ENCODE measurements around the gene ZFAND3. TPM values are rescaled to one million over a fixed set of nuclear protein-coding genes. Genes with fewer than 3 reads are reported as not detected.

Gene ZFAND3
- total and polyA plus RNA-seq, 2 donors (not counting 3 experiments of a cell fraction or from before 2014, with no cell fraction given): 15.4 to 54.2 TPM

DNA sequence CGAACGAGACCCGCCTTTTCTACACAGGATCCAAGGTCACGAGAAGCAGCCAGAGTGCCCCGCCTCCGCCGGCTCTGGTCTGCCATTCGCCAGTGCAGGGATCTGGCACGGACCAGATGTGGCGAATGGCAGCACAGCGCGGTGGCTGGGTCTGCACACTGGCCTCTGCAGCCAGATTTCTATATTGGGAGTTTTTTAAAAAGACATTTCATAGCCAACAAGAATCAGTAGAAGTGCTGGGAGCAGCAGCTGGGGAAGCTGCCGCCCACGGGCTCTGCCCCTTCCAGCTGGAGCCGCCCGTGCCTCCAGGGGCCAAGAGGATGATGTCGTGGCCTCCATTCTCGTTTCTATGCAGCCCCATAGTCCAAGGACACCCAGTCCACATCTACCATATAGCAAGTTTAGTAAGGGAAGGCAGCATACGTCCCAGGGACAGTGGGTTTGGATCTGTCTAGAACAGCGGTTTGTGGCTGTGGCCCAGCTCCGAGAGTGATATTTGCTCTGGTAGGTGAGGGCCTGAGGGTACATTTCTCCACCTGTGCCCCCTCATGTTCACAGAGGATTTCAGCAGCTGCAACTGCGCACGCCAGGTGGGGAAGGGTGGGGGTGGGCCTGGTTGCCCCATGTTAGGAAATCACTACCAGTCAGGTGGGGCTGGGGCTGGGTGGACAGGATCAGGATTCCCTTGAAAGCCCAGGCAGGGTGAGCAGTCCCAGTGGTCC lies 333.7 kb downstream of the ZFAND3 start:
- intact Hi-C loops (cut with micrococcal nuclease): loop anchor here (10.0 kb wide), 2 partner anchors 358 to 448 kb away; no protein-coding TSS in a partner anchor
- POLR2A ChIA-PET: no interaction called here

More for the DNA sequence above, 333.7 kb downstream of the ZFAND3 start:
- H3K9me3 ChIP-seq (replicated peaks; ENCODE audit: control insufficient read depth, insufficient read depth, low read length): no peaks in the 10 kb centered on the region
- no peak for FAIRE-seq
- no peak overlapping the region for H2AFZ ChIP-seq (ENCODE audit: low read depth, low read length)
- CTCF ChIA-PET: no interaction called here
- H3K79me2 ChIP-seq (ENCODE audit: control insufficient read depth, insufficient read depth, low read length): no peaks in the 10 kb centered on the region
- H3K9ac ChIP-seq (replicated peaks; ENCODE audit: extremely low read depth, insufficient read depth, low read length): no peak overlapping the region
- TF ChIP-seq, protein P1, sequence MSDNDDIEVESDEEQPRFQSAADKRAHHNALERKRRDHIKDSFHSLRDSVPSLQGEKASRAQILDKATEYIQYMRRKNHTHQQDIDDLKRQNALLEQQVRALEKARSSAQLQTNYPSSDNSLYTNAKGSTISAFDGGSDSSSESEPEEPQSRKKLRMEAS (IDR thresholded peaks at IDR 0.05; ENCODE audit: insufficient read depth, insufficient read length): no peak
- TF ChIP-seq FOS (IDR thresholded peaks at IDR 0.05; ENCODE audit: borderline replicate concordance, insufficient read depth, low read length) (no peak), GATA2 (IDR thresholded peaks at IDR 0.05; ENCODE audit: insufficient read depth, insufficient read length, low read depth, low read length) (no peak), MYC (IDR thresholded peaks at IDR 0.05; ENCODE audit: low read depth, low read length) (no peak), JUN (IDR thresholded peaks at IDR 0.05; ENCODE audit: borderline replicate concordance, insufficient read depth, insufficient read length, low read depth) (no peak), EZH2 (IDR thresholded peaks at IDR 0.05; ENCODE audit: borderline replicate concordance, low read depth, low read length, severe bottlenecking) (no peak), POLR2A (IDR thresholded peaks at IDR 0.05; ENCODE audit: low read depth, low read length) (no peak), POLR2AphosphoS5 (IDR thresholded peaks at IDR 0.05; ENCODE audit: insufficient read depth, low read depth, low read length) (no peak)
- TF ChIP-seq, protein P2, sequence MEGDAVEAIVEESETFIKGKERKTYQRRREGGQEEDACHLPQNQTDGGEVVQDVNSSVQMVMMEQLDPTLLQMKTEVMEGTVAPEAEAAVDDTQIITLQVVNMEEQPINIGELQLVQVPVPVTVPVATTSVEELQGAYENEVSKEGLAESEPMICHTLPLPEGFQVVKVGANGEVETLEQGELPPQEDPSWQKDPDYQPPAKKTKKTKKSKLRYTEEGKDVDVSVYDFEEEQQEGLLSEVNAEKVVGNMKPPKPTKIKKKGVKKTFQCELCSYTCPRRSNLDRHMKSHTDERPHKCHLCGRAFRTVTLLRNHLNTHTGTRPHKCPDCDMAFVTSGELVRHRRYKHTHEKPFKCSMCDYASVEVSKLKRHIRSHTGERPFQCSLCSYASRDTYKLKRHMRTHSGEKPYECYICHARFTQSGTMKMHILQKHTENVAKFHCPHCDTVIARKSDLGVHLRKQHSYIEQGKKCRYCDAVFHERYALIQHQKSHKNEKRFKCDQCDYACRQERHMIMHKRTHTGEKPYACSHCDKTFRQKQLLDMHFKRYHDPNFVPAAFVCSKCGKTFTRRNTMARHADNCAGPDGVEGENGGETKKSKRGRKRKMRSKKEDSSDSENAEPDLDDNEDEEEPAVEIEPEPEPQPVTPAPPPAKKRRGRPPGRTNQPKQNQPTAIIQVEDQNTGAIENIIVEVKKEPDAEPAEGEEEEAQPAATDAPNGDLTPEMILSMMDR (IDR thresholded peaks at IDR 0.05; ENCODE audit: extremely low read depth in 1 of 2, insufficient read depth in 1 of 2, low read depth in 1 of 2, low read length in 2 of 2): no peak
- no peaks in the 10 kb centered on the region for H4K20me1 ChIP-seq (replicated peaks; ENCODE audit: control insufficient read depth, extremely low read depth, insufficient read depth, low read length)
- H3K27me3 ChIP-seq (ENCODE audit: control insufficient read depth in 2 of 2, insufficient read depth in 2 of 2, low read length in 2 of 2): no peaks in the 10 kb centered on the region
- H3K4me2 ChIP-seq (ENCODE audit: insufficient read depth, low read length): no peak overlapping the region
- peaks cover 0 to 2% of the 10 kb centered on the region in 2 experiments for H3K36me3 ChIP-seq (ENCODE audit: control insufficient read depth in 2 of 2, extremely low read depth in 1 of 2, insufficient read depth in 2 of 2, low read length in 2 of 2)
- BruUV-seq (replicated peaks): no TSS peak
- no peaks in the 10 kb centered on the region for H3K9me1 ChIP-seq (replicated peaks; ENCODE audit: control insufficient read depth, extremely low read depth, insufficient read depth, low read length)
- DNase-seq (ENCODE audit: low read depth, low spot score): no peak
- dilution Hi-C loops (cut with MboI; ENCODE audit: extremely low pct_ligation_motif_present, low sequenced_read_pairs): no loop called here
- H3K4me3 ChIP-seq (replicated peaks in 1 of 3; ENCODE audit: insufficient read depth in 1 of 3, low read depth in 1 of 3, low read length in 3 of 3): no peak overlapping the region
- peaks cover 21% of the 10 kb centered on the region for H3K4me1 ChIP-seq (ENCODE audit: control insufficient read depth, extremely low read depth, insufficient read depth, low read length)
- no peak overlapping the region for H3K27ac ChIP-seq (ENCODE audit: insufficient read depth, low read depth, low read length)
